Adrenal gland (tissue), 12 donors: ENCODE data around the gene TIGIT. TPM values are rescaled to one million over a fixed set of nuclear protein-coding genes. Genes with fewer than 3 reads are reported as not detected.

Experiments used
- DNase-seq, 7 donors: peaks; one replicate each; pipeline ENCODE4 v3.0.0-alpha.2; 2019 to 2020
- H3K27ac ChIP-seq, 5 donors: fragments of 200-600 bp; sonication (generic) in 4 of 5; 1 replicate in 3 of 5; 2 replicates in 2 of 5; pipeline versions ENCODE4 v1.5.1 to v1.8.0; 2016 to 2020; ENCODE audit warnings: mild to moderate bottlenecking in 1 of 5
- H3K27me3 ChIP-seq: fragments of 200-600 bp; 2 replicates; pipeline ENCODE4 v1.8.0; 2021
- H3K36me3 ChIP-seq, 2 donors: fragments of 200-600 bp; replicated peaks in 1 of 2; 1 replicate in 1 of 2; 2 replicates in 1 of 2; pipeline versions ENCODE4 v1.5.1 to v1.8.0; 2018 to 2022
- H3K4me1 ChIP-seq, 2 donors: fragments of 200-600 bp; replicated peaks in 1 of 2; 1 replicate in 1 of 2; 2 replicates in 1 of 2; pipeline versions ENCODE4 v1.5.1 to v1.8.0; 2018 to 2021
- H3K4me3 ChIP-seq, 4 donors: fragments of 200-600 bp; sonication (generic) in 3 of 4; one replicate each; pipeline ENCODE4 v1.5.1; 2016 to 2018
- H3K9me3 ChIP-seq, 3 donors: fragments of 200-600 bp; sonication (generic) in 1 of 3; replicated peaks in 1 of 3; 1 replicate in 2 of 3; 2 replicates in 1 of 3; pipeline versions ENCODE4 v1.5.1 to v1.8.0; 2016 to 2021
- POLR2A ChIP-seq, 2 donors: fragments of 450-650 bp; IDR thresholded peaks; one replicate each; pipeline ENCODE4 v1.6.1; 2017; ENCODE audit warnings: antibody characterized with exemption in 2 of 2, mild to moderate bottlenecking in 2 of 2, moderate library complexity in 1 of 2
- WGBS, 4 donors: extraction: QIAGEN DNeasy Blood & Tissue Kit in 2 of 4; methylation state at CpG; one replicate each; pipeline versions ENCODE4 v1.1.5 to v1.1.7; 2013 to 2017; 5-methylcytosine and 5-hydroxymethylcytosine counted together
- intact Hi-C, 2 donors: fragments of 100-400 bp; cut with DNase I; formaldehyde crosslinking; loops; one replicate each; pipeline versions ENCODE4 v1.14.1 to v1.15.0; 2022 to 2023
- microRNA counts, 2 donors: library from miRNA; unstranded; fragments of <30 nt; microRNA quantifications; one replicate each; lab custom pipeline; 2016
- polyA plus RNA-seq, 3 donors: library from polyadenylated mRNA; stranded (reverse); fragments of 200-250 nt in 2 of 3; fragments of 350-450 nt in 1 of 3; fragmentation: Illumina TruSeq in 1 of 3; extraction: RNeasy Lipid Tissue Mini Kit (QIAGEN cat#74804) in 1 of 3; gene quantifications; one replicate each; pipeline ENCODE4 v1.2.3, GENCODE V29; 2013 to 2014
- total RNA-seq, 9 donors: library from RNA; depleted of rRNA in 4 of 9; stranded (reverse); fragments of >200 nt in 4 of 9; fragments of 120-200 nt in 1 of 9; fragmentation: NEBNext Ultra II Directional in 1 of 9; extraction: Animal tissue kit (Norgen Biotek cat#: 25700) in 1 of 9; gene quantifications; one replicate each; pipeline versions ENCODE4 v1.1.0 to v1.2.4, GENCODE V29; 2013 to 2023
- TF ChIP-seq, protein P1 (sequence below), 6 experiments: fragments of 450-650 bp in 4 of 6; fragments of 200-600 bp in 2 of 6; sonication (generic) in 1 of 6; IDR thresholded peaks; 1 replicate in 5 of 6; 2 replicates in 1 of 6; pipeline versions ENCODE4 v1.5.1 to v1.8.0; 2016 to 2021; ENCODE audit warnings: antibody characterized with exemption in 6 of 6, mild to moderate bottlenecking in 2 of 6, moderate library complexity in 1 of 6
- donor health status: healthy with polysubstance abuse.
- donor health status: Bipolar disorder and iron deficiency.
- donor health status: DM: yes; HTN: yes; CAD: no.
- donor health status: DM: no; HTN: no; CAD: no.
- donor health status: DM: no; HTN: no; CAD: no.
- donor health status: DM: yes; HTN: yes; CAD: no.

Gene TIGIT
- total and polyA plus RNA-seq, 12 donors: 0.05 to 0.61 (median 0.24) TPM; not detected in 3

DNA sequence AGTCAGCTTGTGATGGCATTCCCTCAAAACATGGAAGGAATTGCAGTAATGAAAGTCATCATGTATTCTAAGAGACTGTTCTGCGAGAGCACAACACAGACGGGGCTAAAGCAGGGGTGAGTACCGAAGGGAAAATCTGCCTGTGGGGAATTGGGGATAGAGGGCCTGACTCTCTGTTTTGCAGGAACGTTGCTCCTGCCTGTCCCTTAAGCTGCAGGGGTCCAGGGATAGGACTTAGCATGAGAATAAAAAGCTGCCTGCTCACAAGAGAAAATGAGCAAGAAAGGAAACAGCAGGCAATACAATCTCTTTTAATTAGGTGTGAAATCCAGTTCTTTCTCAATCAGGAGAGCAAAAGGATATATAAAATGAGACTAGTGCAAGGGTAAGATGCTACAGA, 62.2 kb downstream of the TIGIT start:
- Histone ChIP-seq H3K27ac (no peak overlapping the region), H3K9me3 (no peaks in the 10 kb centered on the region), H3K4me3 (no peak overlapping the region), H3K36me3 (peaks cover 0 to 7% of the 10 kb centered on the region in 2 donors), H3K27me3 (no peaks in the 10 kb centered on the region), H3K4me1 (no peaks in the 10 kb centered on the region)
- intact Hi-C loops: no loop called here
- TF ChIP-seq, protein P1, sequence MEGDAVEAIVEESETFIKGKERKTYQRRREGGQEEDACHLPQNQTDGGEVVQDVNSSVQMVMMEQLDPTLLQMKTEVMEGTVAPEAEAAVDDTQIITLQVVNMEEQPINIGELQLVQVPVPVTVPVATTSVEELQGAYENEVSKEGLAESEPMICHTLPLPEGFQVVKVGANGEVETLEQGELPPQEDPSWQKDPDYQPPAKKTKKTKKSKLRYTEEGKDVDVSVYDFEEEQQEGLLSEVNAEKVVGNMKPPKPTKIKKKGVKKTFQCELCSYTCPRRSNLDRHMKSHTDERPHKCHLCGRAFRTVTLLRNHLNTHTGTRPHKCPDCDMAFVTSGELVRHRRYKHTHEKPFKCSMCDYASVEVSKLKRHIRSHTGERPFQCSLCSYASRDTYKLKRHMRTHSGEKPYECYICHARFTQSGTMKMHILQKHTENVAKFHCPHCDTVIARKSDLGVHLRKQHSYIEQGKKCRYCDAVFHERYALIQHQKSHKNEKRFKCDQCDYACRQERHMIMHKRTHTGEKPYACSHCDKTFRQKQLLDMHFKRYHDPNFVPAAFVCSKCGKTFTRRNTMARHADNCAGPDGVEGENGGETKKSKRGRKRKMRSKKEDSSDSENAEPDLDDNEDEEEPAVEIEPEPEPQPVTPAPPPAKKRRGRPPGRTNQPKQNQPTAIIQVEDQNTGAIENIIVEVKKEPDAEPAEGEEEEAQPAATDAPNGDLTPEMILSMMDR (IDR thresholded peaks at IDR 0.05): no peak
- no peak for DNase-seq
- WGBS, 4 donors: 74 to 86% (median 84%) methylated on average over 4 of the region's 4 CpGs

DNA sequence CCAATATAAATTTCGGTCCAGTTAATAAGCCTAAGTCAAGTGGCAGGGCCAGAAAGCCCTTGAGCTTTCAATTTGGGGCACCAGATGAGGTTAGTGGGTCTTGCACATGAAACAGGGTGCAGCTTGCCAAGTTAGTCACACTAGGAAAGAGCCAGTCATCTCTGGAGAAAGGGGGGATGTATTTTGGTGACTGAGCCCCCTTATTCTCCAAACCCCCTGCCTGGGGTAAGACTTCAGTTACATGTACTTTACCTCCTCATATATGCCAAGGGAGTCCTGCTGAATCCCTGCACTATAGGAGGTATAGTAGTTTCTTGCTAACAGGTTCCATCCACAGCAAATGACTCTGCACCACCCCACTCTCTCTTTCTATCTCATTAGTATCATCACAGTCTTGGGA, 62.7 kb downstream of the TIGIT start:
- Histone ChIP-seq H3K4me1 (no peaks in the 10 kb centered on the region), H3K27ac (no peak overlapping the region), H3K36me3 (peaks cover 0 to 3% of the 10 kb centered on the region in 2 donors), H3K27me3 (no peaks in the 10 kb centered on the region), H3K9me3 (no peaks in the 10 kb centered on the region), H3K4me3 (no peak overlapping the region)
- no peak for TF ChIP-seq POLR2A (IDR thresholded peaks at IDR 0.05)
- TF ChIP-seq, protein P1 (IDR thresholded peaks at IDR 0.05): no peak
- no peak for DNase-seq
- intact Hi-C loops: no loop called here
- WGBS, 4 donors: 81 to 100% (median 86%) methylated on average over 1 of the region's 1 CpG

MicroRNA genes within 50 kb of the gene (microRNA counts, 767-probe panel; counts per million panel counts)
- 0 counts per million in 2 donors for microRNA hsa-miR-568 (lab: Ali Mortazavi, UCI)

Other genes starting within 250 kb of the TIGIT start
- 1 to 10 TPM in 8 of 9 donors, under 1 TPM in 1; 0.60 to 8.7 (median 4.2) TPM for gene CCDC191, start 237.5 kb upstream of the TIGIT start, total RNA-seq
- gene CCDC191, start 237.5 kb upstream of the TIGIT start, polyA plus RNA-seq: 10 to 100 TPM in 1 of 3 donors, 1 to 10 TPM in 2; 3.7 to 13.1 (median 7.7) TPM
- 10 to 100 TPM; 11.0 to 45.5 (median 22.6) TPM for gene QTRT2, start 237.3 kb upstream of the TIGIT start, total RNA-seq
- 10 to 100 TPM in 1 of 3 donors, 1 to 10 TPM in 2; 6.9 to 35.8 (median 8.2) TPM for gene QTRT2, start 237.3 kb upstream of the TIGIT start, polyA plus RNA-seq
- not detected for gene DRD3, start 115.0 kb upstream of the TIGIT start, total RNA-seq
- gene DRD3, start 115.0 kb upstream of the TIGIT start, polyA plus RNA-seq: not detected
- not detected for gene ZNF80, start 56.5 kb upstream of the TIGIT start, total RNA-seq
- under 1 TPM in 1 of 3 donors, not detected in 2; 0.03 TPM for gene ZNF80, start 56.5 kb upstream of the TIGIT start, polyA plus RNA-seq